HG02981 (cell line): ENCODE measurements around the gene MGLL.

Experiments used
- ATAC-seq: cut with Tn5 transposase; IDR thresholded peaks from one replicate; pipeline ENCODE4 v1.9.1; 2021; ENCODE audit warnings: mild to moderate bottlenecking, moderate library complexity; ENCODE audit not compliant: unreplicated experiment

The MGLL gene

DNA sequence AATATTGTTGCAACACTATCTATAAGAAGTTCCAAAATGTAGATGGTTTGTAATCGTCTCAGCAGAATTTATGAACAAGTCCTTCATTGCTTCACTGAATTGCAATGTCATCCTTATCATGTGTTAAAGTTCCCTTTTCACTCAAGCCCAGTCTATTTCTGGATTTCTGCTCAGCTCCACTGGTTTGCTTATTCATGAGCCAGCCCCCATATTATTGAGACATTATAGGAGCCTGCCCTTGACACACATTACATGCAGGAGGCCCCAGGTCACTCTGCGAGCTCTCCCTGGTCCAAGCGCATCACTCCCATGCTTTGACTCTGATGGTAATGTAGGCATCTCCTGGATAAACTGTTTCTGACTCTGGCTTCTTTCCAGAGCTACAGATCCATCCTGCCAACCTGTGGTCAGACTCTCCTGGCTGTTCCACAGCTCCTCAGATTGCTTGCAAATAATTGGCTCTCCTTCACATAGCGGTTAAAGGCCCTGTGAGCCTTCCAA, 92.7 kb downstream of the MGLL start:
- ATAC-seq, result no peak

DNA sequence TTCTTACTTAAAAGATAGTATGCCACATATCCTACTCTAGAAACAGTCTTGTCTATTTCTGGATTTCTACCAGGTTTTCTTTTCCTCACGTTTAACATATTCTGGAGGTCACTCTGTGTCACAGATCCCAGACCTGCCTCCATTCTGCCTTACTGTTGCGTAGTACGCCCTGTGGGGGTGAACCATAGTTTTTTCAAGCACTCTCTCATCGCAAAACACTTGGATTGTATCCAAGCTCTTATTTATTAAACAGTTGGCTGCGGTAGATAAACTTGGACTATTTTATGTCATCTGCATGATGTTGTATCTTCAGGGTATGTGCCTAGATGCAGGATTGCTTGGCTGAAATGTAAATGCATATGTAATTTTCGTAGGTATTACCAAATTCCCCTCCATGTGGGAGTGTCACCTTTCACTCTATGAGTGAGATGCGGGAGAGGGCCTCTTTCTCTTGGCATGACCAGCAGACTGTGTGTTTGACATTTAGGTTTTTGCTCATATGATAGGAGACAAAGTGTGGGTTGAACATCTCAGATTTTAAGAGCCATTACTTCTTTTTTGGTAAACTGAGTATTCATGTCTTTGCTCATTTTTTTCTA, 93.8 kb downstream of the MGLL start:
- ATAC-seq, result no peak

DNA sequence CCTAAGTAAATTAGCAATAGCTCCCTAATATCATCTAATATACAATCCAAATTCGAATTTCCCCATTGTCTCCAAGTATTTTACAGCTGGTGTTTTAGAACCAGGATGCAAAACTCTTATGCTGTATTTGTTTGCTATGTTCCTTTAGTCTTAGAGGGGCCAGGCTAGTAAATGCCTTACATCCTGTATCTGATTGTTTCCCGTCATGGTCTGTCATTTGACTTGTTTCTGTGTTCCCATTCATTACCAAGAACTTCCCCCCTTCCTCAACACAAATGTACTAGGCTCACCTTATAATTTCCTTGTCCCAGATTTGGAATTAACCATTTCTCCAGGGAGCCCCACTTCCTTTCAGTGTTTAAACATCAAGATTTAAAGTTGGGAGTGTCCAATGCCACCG, 95.4 kb downstream of the MGLL start:
- no peak for ATAC-seq

DNA sequence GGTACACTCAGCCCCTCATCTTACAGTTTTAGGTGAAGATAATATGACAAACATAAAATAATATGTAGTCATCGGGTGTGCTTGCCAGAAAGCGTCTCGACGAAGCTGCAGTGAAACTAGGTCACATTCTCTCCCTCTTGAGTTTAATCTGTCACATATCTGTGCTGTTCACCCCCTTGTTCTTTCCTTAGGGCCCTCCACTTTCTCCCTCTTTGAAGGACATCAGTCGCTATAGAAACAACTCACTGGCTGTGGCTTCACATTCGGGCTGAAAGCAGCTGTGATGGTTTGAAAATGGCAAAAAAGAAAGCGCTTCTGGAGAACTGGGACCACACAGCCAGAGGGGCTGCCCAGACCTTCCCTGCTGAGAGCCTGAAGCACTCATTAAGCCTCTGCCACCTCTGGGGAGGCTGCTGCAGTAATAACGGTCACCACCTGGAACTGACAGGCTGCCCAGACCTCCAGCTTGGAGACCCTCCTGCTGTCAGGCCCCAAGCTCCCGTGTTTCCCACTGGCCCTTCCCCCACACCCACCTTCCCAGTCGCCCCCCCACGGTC, 99.2 kb downstream of the MGLL start:
- ATAC-seq, result no peak

DNA sequence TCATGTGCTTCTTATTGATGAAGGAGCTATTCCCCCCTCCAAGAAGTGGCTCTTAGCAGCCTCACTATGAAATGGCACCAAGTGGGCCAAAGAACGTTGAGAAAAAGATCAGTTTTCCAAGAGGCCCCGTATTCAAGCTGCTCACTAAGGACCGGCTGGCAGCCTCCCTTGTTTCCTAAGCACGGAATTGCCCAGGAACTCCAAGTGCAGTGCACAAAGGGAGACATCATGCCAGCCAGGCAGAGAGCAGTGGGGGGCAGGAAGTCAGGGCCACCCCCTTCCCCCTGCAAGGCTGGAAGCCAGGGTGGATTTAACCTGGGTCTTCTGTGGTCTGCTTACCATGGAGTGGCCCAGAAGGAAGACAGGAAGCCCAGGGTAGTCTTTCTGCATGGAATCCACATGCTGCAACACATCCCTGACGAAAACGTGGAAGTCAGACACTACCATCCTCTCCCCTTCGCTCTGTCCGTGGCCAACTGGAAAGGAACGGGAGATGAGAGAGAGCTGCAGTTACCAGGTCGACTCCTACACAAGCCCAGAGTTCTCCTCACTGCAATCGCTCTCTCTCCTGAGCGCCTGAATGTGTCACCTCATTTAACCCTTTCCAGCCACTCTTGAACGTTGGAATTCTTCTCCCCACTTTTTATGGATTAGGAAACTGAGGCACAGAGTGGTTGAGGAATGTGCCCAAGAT, 100.1 kb downstream of the MGLL start:
- no peak for ATAC-seq

DNA sequence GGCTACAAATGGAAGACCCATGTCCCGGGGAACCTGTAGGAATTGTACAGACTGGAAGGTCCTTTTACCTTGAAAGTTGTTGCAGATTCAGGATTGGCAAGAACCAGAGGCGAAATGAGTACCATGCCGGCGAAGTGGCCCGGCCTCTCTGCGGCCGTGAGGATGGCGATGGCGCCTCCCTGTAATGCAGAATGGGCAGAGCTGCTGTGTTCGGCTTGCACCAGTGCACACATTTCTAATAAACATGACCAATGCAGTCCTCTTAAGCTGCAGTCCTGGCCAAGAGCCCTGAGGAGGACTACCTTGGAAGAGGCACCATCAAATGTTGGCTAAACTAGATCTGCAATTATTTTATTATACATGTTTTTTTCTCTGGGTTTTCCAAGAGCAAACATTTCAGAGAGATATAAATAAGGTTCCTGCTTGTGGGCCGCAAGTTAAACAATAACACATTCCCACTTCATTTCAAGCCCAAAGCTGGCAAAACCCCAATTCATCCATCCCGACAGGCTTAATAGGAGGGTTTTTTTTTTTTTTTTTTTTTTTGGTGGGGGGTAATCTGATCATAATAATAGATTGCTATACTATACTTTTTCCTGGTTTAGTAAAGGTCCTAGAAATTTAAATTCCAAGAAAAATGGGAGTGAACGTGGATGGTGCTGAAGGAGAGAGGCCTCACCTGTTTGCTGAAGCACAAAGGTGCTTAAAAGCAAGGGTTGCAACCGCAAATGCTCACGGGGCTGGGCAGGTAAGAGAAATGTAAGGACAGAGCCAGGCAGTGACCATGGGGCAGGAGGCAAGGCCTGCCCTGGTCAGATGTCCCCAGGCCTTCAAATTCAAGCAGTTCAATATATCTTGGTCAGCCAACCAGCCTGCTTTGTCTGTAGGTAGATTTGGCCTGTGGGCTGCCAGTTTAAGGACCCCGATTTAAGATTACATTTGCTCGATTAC, 101.1 kb downstream of the MGLL start:
- no peak for ATAC-seq

DNA sequence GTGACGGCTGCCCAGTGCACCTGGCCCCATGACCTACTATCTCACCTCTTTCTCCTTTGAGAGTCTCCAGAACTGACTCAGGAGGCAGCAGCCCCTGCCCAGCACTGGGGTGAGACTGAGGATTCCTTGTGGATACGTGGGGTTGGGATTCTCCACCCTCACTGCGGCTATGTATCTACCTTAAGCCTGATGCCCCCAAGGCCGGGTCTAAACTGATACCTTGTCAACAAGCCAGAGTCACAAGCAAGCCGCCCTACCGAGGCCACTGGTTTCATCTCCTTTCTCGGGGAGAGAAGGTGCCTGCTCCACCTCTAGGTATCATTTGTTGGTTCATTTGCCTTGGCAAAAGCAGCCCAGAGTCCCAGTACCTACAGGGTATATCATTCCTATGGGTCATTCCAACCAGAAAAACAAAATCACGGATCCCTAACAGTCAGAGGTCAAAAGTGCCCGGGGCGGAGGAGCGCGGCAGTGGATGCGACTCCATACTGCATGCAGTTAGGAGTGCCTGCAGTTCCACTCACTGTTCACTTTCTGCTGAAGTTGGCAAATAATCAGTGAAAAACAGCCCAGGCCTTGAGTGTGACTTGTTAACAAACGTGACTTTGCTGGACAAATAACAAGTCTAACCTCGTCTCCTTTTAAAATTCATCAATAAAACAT, 102.0 kb downstream of the MGLL start:
- ATAC-seq, result no peak

DNA sequence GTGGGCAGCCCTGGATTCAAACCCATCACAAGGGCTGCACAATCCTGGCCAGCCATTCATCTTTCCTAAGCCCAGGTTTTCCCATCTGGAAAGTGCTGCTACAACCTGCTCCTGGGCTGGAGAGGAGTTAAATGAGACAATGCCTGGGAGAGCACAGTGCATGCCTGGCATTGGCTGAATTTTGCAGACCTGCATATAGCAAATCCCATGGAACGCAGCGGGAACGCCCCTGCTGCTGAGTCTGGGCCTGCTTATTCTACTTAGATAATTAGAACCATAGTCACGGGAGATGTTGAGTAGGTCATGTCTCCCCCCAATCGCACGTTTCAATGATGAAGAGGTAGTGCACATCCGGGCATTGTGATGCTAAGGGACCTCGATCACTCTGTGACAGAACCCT, 102.9 kb downstream of the MGLL start:
- no peak for ATAC-seq

DNA sequence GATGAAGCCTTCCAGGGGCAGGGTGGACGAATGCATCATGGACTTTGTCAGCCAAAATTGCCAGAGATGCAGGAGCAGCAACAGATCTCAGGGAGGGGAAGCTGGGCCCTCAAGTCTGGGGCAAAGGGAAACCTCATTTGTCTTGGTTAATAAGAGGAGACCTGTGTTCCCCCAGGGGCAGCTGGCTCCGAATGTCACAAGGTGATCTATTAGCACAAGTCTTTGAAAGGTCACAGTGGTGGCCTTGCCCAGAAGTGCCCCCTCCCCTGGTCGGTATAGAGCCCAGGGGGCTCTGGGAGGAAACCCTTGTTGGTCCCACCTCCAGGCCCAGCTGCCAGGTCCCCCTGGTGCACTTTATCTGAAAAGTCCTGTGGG, 103.4 kb downstream of the MGLL start:
- ATAC-seq, result no peak

DNA sequence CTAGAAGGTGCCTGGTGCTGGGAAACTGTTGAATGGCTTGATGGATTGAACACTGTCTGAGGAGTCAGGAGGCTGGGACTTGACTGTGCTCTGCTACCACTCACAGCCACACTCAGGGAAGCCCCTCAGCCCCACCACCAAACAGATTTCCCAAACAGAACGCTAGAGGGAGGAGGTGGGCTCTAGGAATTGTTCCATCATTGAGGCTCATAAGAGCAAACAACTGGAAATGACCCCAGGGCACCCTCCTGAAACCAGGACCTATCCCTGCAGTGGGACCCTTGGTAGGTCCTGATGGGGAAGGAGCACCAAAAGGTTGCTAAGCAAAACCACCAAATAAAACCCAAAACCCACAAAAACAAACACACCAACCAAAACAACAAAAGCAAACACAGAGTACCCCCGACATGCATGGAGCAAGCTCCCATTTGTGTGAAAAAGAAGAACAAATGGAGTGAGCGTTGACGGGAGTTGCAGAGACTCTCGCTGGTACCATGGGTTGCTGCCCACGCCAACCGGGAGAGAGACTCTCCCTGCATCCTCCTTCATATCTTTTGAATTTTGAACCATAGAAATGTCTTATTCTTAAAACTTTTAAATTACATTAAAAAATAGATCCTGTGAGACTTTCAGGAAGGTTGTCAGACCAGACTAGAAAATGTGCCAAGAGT, 103.9 kb downstream of the MGLL start:
- no peak for ATAC-seq

DNA sequence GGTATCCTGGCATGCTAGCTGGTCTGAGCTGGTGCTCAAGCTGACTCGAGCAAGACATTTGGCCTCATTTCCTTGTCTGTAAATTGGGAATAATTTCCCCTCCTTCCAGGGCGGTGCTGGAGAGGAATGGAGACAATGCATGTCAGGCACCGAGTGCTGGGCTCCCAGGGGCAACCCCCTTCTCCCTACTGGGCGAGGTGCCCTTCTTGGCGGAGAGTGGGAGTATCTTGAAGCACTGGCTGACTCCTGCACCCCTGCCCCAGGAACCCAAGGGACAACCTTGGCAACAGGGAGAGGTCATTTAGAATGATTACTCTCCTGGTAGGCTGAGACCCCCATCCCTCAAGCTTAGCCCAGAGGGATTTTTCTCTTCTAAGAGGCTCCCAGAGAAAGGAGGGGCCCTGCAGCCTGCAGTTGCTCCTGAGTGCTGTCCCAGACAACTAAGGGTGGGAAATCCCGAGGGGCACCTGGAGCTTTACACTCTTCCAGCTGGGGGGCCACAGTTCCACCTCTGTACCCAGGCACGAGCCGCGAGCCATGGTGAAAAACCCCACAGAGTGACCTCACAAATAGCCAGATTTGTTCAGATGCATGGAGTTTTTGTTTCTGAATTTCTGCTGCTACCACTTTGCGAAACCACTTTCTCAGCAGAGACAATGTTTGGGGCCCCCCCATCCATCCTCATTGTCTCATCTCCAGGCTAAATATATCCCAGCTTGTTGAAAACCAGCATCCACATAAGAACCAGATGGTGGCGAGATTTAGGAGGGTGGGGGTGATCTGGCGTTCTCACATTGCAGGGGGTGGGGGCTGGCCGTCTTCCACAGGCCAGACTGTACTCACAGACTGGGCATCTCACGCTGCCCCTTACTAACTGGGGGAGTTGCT, 104.7 kb downstream of the MGLL start:
- no peak for ATAC-seq

DNA sequence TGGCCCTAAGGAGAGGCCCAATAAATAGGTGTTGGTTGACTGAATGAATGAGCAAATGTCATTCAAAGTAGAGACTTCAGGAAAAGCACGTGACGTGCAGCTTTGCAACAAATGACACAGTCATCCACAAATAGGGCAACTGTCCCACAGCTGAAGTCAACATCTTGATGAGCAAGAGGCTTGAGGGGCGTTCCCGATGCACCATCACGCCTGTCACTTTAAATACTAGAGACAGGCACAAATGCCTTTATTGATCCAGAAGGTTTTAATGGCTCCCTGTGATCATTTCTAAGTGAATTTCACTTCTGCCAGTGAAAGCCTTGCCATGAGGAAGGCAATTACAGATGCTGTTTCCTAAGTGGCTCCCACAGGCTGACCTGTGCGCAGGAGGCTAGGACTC, 105.9 kb downstream of the MGLL start:
- ATAC-seq, result no peak

DNA sequence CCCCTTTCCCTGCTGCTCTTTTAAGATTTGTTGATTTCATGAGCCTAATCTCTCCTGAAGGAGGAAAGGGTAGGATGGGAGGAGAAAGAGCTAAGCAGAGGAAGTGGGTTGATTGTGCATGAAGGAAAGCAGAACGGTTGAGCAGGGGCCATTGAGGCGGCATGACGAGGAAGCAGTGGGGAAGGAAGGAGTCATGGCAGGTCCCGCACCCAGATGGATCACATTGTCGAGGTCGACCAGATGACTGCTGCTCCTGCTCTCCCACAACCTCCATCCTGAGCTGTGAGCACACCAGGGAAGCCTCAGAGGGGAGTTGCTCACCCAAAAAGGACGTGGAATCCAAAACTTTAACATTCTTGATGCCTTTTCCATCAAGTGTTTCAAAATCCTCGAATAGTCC, 106.8 kb downstream of the MGLL start:
- ATAC-seq, result no peak

DNA sequence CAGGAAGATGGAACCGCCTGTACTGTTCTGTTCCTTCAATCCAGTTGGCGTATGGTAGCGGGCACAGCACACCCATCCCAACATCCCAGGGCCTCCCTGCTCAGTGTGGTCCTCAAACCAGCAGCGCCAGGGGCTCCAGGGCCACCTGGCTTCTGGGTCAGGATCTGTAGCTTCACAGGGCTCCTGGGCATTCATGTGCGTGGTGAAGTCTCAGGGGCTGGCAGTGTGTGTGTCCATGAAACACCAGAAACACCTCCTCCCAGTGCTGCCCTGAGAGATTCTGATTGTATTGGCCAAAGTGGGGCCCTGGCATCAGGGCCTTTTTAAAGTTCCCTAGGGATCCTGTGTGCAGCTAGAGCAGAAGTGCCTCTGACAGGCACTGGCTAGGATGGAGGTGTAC, 107.4 kb downstream of the MGLL start:
- no peak for ATAC-seq

DNA sequence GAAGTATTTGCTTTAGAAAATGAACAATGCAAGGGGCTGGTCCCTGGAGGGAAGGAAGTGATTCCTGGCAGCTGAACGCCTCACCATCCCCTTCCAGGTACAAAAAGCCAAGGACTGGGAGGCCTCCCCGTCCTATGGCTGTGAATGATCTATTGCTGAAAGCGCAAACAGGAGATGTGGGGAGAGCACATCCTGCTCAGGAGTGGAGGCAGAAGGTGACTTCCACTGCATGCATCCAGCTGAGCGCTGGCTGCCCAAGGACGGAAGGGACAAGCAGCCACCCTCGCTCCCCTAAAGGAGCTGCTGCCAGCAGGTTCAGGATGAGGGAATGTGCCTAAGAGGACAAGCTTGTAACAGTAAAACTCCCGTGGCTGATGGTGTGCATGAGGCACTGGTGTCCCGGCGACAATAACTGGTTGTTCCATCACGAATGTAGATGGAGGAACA, 108.2 kb downstream of the MGLL start:
- ATAC-seq, result no peak

DNA sequence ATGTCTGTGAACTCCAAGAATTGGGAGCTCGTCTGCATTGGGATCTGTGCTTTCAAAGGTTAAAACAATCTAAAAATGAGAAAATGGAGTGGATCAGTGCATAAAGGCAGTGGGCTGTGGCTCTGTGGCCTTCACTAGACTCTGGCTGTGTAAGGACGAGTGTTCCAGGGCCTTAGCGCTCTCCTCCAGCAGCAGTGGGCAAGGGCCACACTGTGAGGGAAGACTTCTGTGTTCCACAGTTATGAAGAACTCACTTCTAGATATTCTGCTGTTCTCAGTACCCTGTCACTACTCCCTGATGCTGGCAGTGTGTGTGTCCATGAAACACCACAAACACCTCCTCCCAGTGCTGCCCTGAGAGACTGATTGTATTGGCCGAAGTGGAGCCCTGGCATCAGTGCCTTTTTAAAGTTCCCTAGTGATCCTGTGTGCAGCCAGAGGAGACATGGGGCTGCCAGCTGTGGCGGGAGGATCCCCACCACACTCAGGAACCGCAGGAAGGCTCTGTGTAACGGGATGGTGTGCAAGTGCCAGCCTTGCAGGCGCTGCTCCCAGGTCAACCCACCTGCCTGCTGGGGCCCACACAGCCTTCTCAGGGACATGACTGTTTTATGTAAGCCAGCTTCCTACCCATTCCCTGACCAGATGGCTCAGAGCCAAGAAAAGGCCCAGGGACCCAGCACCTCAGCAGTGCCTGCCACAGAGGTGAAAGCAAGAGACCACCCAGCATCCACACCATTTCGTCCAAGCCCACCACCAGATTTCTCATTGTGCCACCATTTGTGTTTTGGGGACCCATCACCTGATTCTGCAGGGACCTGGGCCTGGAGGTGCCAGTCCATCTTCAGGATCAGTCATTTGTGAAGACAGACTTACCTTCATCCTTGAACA, 109.2 kb downstream of the MGLL start:
- no peak for ATAC-seq

DNA sequence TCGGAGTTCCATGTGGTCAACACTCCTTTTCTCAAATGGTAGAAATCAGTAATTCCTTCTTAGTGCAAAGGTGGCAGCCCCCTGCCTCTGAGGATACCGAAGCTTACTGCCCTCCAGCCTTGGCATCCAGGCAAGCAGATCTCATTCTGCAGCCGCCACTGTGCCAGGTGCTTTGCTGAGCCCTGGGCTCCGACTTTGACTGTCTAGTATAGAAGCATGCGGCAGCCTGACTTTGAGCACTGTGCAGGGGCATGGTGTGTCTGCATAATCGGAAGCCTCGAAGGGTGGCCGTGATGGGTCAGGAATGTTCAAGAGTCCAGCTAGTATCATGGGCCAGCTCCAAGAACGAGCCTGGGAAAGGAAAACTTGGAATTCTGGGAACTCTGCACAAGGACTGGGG, 109.9 kb downstream of the MGLL start:
- no peak for ATAC-seq

DNA sequence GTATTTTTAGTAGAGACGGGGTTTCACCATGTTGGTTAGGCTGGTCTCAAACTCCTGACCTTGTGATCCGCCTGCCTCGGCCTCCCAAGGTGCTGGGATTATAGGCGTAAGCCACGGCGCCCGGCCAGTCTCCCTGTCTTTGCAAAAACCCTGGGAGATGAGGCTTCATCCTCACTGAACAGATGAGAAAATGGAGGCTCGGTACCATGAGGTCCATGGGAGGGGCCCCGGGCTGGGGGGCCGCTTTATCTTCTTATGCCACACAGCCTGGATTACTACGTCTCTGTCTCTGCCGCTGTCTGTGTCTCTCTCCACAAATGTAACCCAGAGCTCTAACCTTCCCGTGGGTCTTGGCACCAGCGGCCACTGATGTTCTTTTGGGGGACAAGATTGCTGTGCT, 110.4 kb downstream of the MGLL start:
- no peak for ATAC-seq
